Mucosa of descending colon (tissue), 3 donors: ENCODE results near the gene MS4A15. TPM values are rescaled to one million over a fixed set of nuclear protein-coding genes. Genes with fewer than 3 reads are reported as not detected.

Experiments used
- ATAC-seq: fragments of 200-7000 bp; cut with Tn5 transposase; one replicate; pipeline ENCODE4 v1.9.1; 2020; ENCODE audit warnings: mild to moderate bottlenecking, moderate library complexity
- DNase-seq, 3 donors: peaks; one replicate each; pipeline ENCODE4 v3.0.0-alpha.2; 2020
- H3K36me3 ChIP-seq: fragments of 200-600 bp; one replicate; pipeline ENCODE4 v1.8.0; 2021; ENCODE audit warnings: low read depth, mild to moderate bottlenecking
- H3K4me1 ChIP-seq: fragments of 200-600 bp; one replicate; pipeline ENCODE4 v1.8.0; 2021; ENCODE audit warnings: low read depth, mild to moderate bottlenecking
- H3K4me3 ChIP-seq: fragments of 200-600 bp; one replicate; pipeline ENCODE4 v1.8.0; 2021; ENCODE audit warnings: mild to moderate bottlenecking
- H3K9me3 ChIP-seq: fragments of 200-600 bp; one replicate; pipeline ENCODE4 v1.8.0; 2021; ENCODE audit warnings: mild to moderate bottlenecking
- intact Hi-C, 2 donors: fragments of 100-400 bp; cut with DNase I in 1 of 2; cut with micrococcal nuclease in 1 of 2; formaldehyde crosslinking; loops; one replicate each; pipeline versions ENCODE4 v1.11.0 to v1.11.1; 2022; cut with DNase I, micrococcal nuclease
- total RNA-seq, 3 donors: library from RNA; stranded (reverse); fragmentation: NEBNext Ultra II Directional in 2 of 3; extraction: Animal tissue kit (Norgen Biotek cat#: 25700) in 2 of 3; gene quantifications; one replicate each; pipeline versions ENCODE4 v1.2.1 to v1.2.4, GENCODE V29; 2021 to 2023
- TF ChIP-seq, protein P1 (sequence below): fragments of 200-600 bp; IDR thresholded peaks from one replicate; pipeline ENCODE4 v1.8.0; 2022; ENCODE audit warnings: antibody characterized with exemption, mild to moderate bottlenecking
- donor health status: DM: no; HTN: no; CAD: no; lungs with moderate emphysema.
- donor health status: DM: no; HTN: no; CAD: no.
- donor health status: DM: no; HTN: yes; CAD: no.

Gene MS4A15
- total RNA-seq, 3 donors from 2014 or later = 0.38 TPM; not detected in 2

GRCh38 chr11:60763692-60764369 lies 7.2 kb downstream of the MS4A15 start:
- DNase-seq (no peak), ATAC-seq (no peak)
- H3K4me3 ChIP-seq = no peak overlapping the region
- H3K4me1 ChIP-seq = no peaks in the 10 kb centered on the region
- intact Hi-C loops = no loop called here
- no peaks in the 10 kb centered on the region for H3K9me3 ChIP-seq
- TF ChIP-seq, protein P1, sequence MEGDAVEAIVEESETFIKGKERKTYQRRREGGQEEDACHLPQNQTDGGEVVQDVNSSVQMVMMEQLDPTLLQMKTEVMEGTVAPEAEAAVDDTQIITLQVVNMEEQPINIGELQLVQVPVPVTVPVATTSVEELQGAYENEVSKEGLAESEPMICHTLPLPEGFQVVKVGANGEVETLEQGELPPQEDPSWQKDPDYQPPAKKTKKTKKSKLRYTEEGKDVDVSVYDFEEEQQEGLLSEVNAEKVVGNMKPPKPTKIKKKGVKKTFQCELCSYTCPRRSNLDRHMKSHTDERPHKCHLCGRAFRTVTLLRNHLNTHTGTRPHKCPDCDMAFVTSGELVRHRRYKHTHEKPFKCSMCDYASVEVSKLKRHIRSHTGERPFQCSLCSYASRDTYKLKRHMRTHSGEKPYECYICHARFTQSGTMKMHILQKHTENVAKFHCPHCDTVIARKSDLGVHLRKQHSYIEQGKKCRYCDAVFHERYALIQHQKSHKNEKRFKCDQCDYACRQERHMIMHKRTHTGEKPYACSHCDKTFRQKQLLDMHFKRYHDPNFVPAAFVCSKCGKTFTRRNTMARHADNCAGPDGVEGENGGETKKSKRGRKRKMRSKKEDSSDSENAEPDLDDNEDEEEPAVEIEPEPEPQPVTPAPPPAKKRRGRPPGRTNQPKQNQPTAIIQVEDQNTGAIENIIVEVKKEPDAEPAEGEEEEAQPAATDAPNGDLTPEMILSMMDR = no peak
- no peaks in the 10 kb centered on the region for H3K36me3 ChIP-seq

- no peak for ATAC-seq
Measured at GRCh38 chr11:60764879-60765278, 8.2 kb downstream of the MS4A15 start.

DNA sequence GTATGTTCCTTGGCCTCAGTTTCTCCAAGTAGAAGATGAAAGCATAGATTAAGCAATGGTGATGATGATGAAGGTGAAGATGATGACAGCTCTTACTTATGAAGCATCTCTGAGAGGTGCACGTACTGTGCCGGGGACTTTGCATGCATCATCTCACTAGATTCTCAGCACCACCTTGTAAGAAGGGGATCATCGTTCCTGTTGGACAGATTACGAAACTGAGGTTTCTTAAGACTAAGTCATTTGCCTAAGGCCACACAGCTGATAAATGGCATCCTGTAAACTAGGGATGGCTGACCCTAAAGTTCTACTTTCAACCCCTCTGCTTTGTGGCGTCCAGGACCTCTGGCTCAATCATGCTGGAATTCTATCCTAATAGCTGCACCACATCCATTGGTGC lies 8.7 kb downstream of the MS4A15 start:
- intact Hi-C loops = no loop called here
- Histone ChIP-seq H3K4me3 (no peak overlapping the region), H3K9me3 (no peaks in the 10 kb centered on the region), H3K4me1 (no peaks in the 10 kb centered on the region), H3K36me3 (no peaks in the 10 kb centered on the region)
- no peak for ATAC-seq
- TF ChIP-seq, protein P1 = no peak
- no peak for DNase-seq

More at GRCh38 chr11:60764879-60765278, 8.2 kb downstream of the MS4A15 start:
- H3K4me3 ChIP-seq = no peak overlapping the region
- H3K9me3 ChIP-seq = no peaks in the 10 kb centered on the region
- intact Hi-C loops = no loop called here
- TF ChIP-seq, protein P1 = no peak
- no peaks in the 10 kb centered on the region for H3K36me3 ChIP-seq
- no peak for DNase-seq
- H3K4me1 ChIP-seq = no peaks in the 10 kb centered on the region

- intact Hi-C loops = no loop called here
- DNase-seq (no peak), ATAC-seq (no peak)
- H3K4me1 ChIP-seq = no peaks in the 10 kb centered on the region
- no peaks in the 10 kb centered on the region for H3K9me3 ChIP-seq
- TF ChIP-seq, protein P1 = no peak
- no peaks in the 10 kb centered on the region for H3K36me3 ChIP-seq
- H3K4me3 ChIP-seq = no peak overlapping the region
Measured at GRCh38 chr11:60766547-60766946, 9.9 kb downstream of the MS4A15 start.

GRCh38 chr11:60767388-60767811 lies 10.7 kb downstream of the MS4A15 start:
- no peak overlapping the region for H3K4me3 ChIP-seq
- no peaks in the 10 kb centered on the region for H3K4me1 ChIP-seq
- ATAC-seq (peak; percentile 56), DNase-seq (peak in 1 of 3 donors; percentile 47)
- H3K36me3 ChIP-seq = no peaks in the 10 kb centered on the region
- no peaks in the 10 kb centered on the region for H3K9me3 ChIP-seq
- intact Hi-C loops = no loop called here
- TF ChIP-seq, protein P1 = no peak

- intact Hi-C loops = no loop called here
- H3K36me3 ChIP-seq = no peaks in the 10 kb centered on the region
- DNase-seq = peak in 1 of 3 donors; percentile 6
- H3K4me1 ChIP-seq = no peaks in the 10 kb centered on the region
- H3K4me3 ChIP-seq = no peak overlapping the region
- no peak for ATAC-seq
- H3K9me3 ChIP-seq = no peaks in the 10 kb centered on the region
- TF ChIP-seq, protein P1 = no peak
Measured at GRCh38 chr11:60768202-60768601, 11.5 kb downstream of the MS4A15 start.
